HEK293T (cell line): ENCODE data around the gene LETM1.

ENCODE experiments used
- CTCF ChIA-PET: fragments of 350-600 bp; formaldehyde crosslinking; extraction: SDS; loops from one replicate; lab custom pipeline; 2021; ENCODE audit warnings: antibody characterized with exemption, inconsistent platforms; lab: Yijun Ruan, JAX
- POLR2A ChIA-PET: fragments of 350-600 bp; formaldehyde crosslinking; extraction: SDS; loops from one replicate; lab custom pipeline; 2020; ENCODE audit warnings: antibody characterized with exemption, inconsistent platforms; lab: Yijun Ruan, JAX
- DNase-seq: peaks from one replicate; pipeline ENCODE4 v3.0.0; 2012; ENCODE audit warnings: mixed read lengths; ENCODE audit errors: extremely low spot score
- CTBP1 ChIP-seq: fragments of 450-650 bp; IDR thresholded peaks from 2 replicates; pipeline ENCODE4 v1.6.1; 2016; ENCODE audit warnings: borderline replicate concordance
- FOXA1 ChIP-seq: fragments of 450-650 bp; IDR thresholded peaks from 2 replicates; pipeline ENCODE4 v1.6.1; 2016; ENCODE audit warnings: mild to moderate bottlenecking
- FOXM1 ChIP-seq: fragments of 450-650 bp; IDR thresholded peaks from 2 replicates; pipeline ENCODE4 v1.6.1; 2017; ENCODE audit warnings: mild to moderate bottlenecking, borderline replicate concordance
- HDGF ChIP-seq: fragments of 450-650 bp; IDR thresholded peaks from 2 replicates; pipeline ENCODE4 v1.6.1; 2017; ENCODE audit warnings: antibody characterized with exemption, borderline replicate concordance
- L3MBTL2 ChIP-seq: fragments of 450-650 bp; conservative IDR thresholded peaks from 2 replicates; pipeline ENCODE4 v1.6.1; 2016; ENCODE audit warnings: mild to moderate bottlenecking
- LEF1 ChIP-seq: fragments of 450-650 bp; IDR thresholded peaks from 2 replicates; pipeline ENCODE4 v1.6.1; 2017; ENCODE audit warnings: mild to moderate bottlenecking, borderline replicate concordance
- NFRKB ChIP-seq: fragments of 450-650 bp; IDR thresholded peaks from 2 replicates; pipeline ENCODE4 v1.6.1; 2016; ENCODE audit warnings: mild to moderate bottlenecking, moderate library complexity
- PKNOX1 ChIP-seq: fragments of 450-650 bp; IDR thresholded peaks from 2 replicates; pipeline ENCODE4 v1.6.1; 2016
- SP1 ChIP-seq: fragments of 450-650 bp; IDR thresholded peaks from 2 replicates; pipeline ENCODE4 v1.6.1; 2017
- SUZ12 ChIP-seq: fragments of 450-650 bp; IDR thresholded peaks from 2 replicates; pipeline ENCODE4 v1.6.1; 2016; ENCODE audit warnings: mild to moderate bottlenecking
- TARDBP ChIP-seq: fragments of 450-650 bp; IDR thresholded peaks from 2 replicates; pipeline ENCODE4 v1.6.1; 2016
- ZNF384 ChIP-seq: fragments of 450-650 bp; IDR thresholded peaks from 2 replicates; pipeline ENCODE4 v1.6.1; 2016

The LETM1 gene

GRCh38 chr4:1763070-1763549, 92.8 kb downstream of the LETM1 start:
- ChIA-PET CTCF (no interaction called here), POLR2A (interaction anchor here (0.5 to 0.6 kb wide), 2 partner anchors 12 to 25 kb away, joined by 3 read pairs; no protein-coding TSS in a partner anchor)
- DNase-seq, result no peak
- TF ChIP-seq SUZ12 (no peak), NFRKB (no peak), ZNF384 (no peak), L3MBTL2 (no peak), PKNOX1 (no peak), LEF1 (no peak)

GRCh38 chr4:1762264-1763010, 93.5 kb downstream of the LETM1 start:
- ChIA-PET POLR2A (interaction anchor here (0.5 to 0.6 kb wide), 2 partner anchors 13 to 26 kb away, joined by 3 read pairs; no protein-coding TSS in a partner anchor), CTCF (interaction anchor here (0.6 kb wide), 1 partner anchor 16 kb away, joined by 3 read pairs; no protein-coding TSS in a partner anchor)
- no peak for DNase-seq
- TF ChIP-seq PKNOX1, result no peak
- no peak for TF ChIP-seq NFRKB
- TF ChIP-seq FOXM1, result no peak
- no peak for TF ChIP-seq L3MBTL2
- no peak for TF ChIP-seq ZNF384
- TF ChIP-seq SP1, result no peak
- TF ChIP-seq CTBP1, result no peak
- TF ChIP-seq FOXA1, result no peak
- no peak for TF ChIP-seq HDGF
- no peak for TF ChIP-seq TARDBP
